IPS DF 4.7 (cell line): ENCODE measurements around the gene CENPN.

ENCODE experiments used
- DNase-seq: peaks from one replicate; pipeline ENCODE4 v3.0.0-alpha.2; 2013; ENCODE audit warnings: low spot score; ENCODE audit errors: extremely low read depth

Gene CENPN

GRCh38 chr16:80991792-80992430 is 15.1 kb upstream of the CENPN start:
- DNase-seq, result no peak

GRCh38 chr16:80992676-80993293 is 14.2 kb upstream of the CENPN start:
- DNase-seq, result no peak

- no peak for DNase-seq
Measured at GRCh38 chr16:80993307-80993706, 13.7 kb upstream of the CENPN start.

GRCh38 chr16:80993834-80994233 is 13.2 kb upstream of the CENPN start:
- no peak for DNase-seq

- no peak for DNase-seq
Measured at GRCh38 chr16:80994451-80994850, 12.6 kb upstream of the CENPN start.

GRCh38 chr16:80996688-80997138 is 10.3 kb upstream of the CENPN start:
- DNase-seq, result no peak

- no peak for DNase-seq
Measured at GRCh38 chr16:80997139-80997798, 9.7 kb upstream of the CENPN start.

- no peak for DNase-seq
Measured at GRCh38 chr16:80997964-80998620, 8.9 kb upstream of the CENPN start.

- no peak for DNase-seq
Measured at GRCh38 chr16:81000873-81001272, 6.1 kb upstream of the CENPN start.

- no peak for DNase-seq
Measured at GRCh38 chr16:81001330-81001729, 5.7 kb upstream of the CENPN start.

GRCh38 chr16:81003064-81003463 is 4.0 kb upstream of the CENPN start:
- DNase-seq, result no peak

- no peak for DNase-seq
Measured at GRCh38 chr16:81003610-81004460, 3.2 kb upstream of the CENPN start.

GRCh38 chr16:81004646-81005353 is 2.2 kb upstream of the CENPN start:
- no peak for DNase-seq

- DNase-seq, result no peak
Measured at GRCh38 chr16:81005610-81006161, 1.3 kb upstream of the CENPN start.

GRCh38 chr16:81006211-81006812 is 702 bp upstream of the CENPN start:
- DNase-seq, result no peak

- no peak for DNase-seq
Measured at GRCh38 chr16:81008505-81008789, 1.4 kb downstream of the CENPN start.

- no peak for DNase-seq
Measured at GRCh38 chr16:81012974-81013373, 6.0 kb downstream of the CENPN start.

- DNase-seq, result no peak
Measured at GRCh38 chr16:81014672-81015071, 7.7 kb downstream of the CENPN start.

GRCh38 chr16:81018496-81018895 is 11.5 kb downstream of the CENPN start:
- DNase-seq, result no peak

GRCh38 chr16:81026429-81026828 is 19.4 kb downstream of the CENPN start:
- no peak for DNase-seq
